PC-9 (cell line): ENCODE results near the gene PFAS. TPM values are rescaled to one million over a fixed set of nuclear protein-coding genes. Genes with fewer than 3 reads are reported as not detected.

Source experiments
- BruUV-seq: library from RNA; stranded (reverse); fragments of 400-500 nt; replicated peaks from 2 replicates; lab custom pipeline; 2021; lab: Mats Ljungman, UMichigan
- CTCF ChIA-PET: fragments of 300-600 bp; sonication (Branson Sonifier 250); formaldehyde crosslinking; loops from one replicate; lab custom pipeline; 2022; ENCODE audit warnings: antibody characterized with exemption; lab: Charles Lee
- POLR2A ChIA-PET: fragments of 300-600 bp; sonication (Branson Sonifier 250); formaldehyde crosslinking; loops from one replicate; lab custom pipeline; 2022; ENCODE audit warnings: antibody characterized with exemption; ENCODE audit not compliant: unreplicated experiment; lab: Charles Lee
- DNase-seq, 2 experiments: peaks; one replicate each; pipeline versions ENCODE4 v3.0.0 to v3.0.0-alpha.2; 2015 to 2022; ENCODE audit warnings: mixed read lengths in 1 of 2
- H2AFZ ChIP-seq: fragments of 200-600 bp; sonication (generic); 2 replicates; pipeline ENCODE4 v1.8.1; 2017; ENCODE audit warnings: antibody characterized with exemption
- H3F3A ChIP-seq: fragments of 200-600 bp; sonication (generic); 2 replicates; pipeline ENCODE4 v1.8.1; 2017; ENCODE audit warnings: antibody characterized with exemption, mild to moderate bottlenecking, low read depth; ENCODE audit not compliant: insufficient read depth
- H3K27ac ChIP-seq: fragments of 200-600 bp; sonication (generic); 2 replicates; pipeline ENCODE4 v1.6.1; 2016; ENCODE audit warnings: mixed run types
- H3K27me3 ChIP-seq: fragments of 200-600 bp; sonication (generic); 2 replicates; pipeline ENCODE4 v1.6.1; 2016; ENCODE audit warnings: low read depth, mixed run types; ENCODE audit not compliant: insufficient read depth
- H3K36me3 ChIP-seq: fragments of 200-600 bp; sonication (generic); 2 replicates; pipeline ENCODE4 v1.6.1; 2016; ENCODE audit warnings: low read depth, mixed run types
- H3K4me1 ChIP-seq: fragments of 200-600 bp; sonication (generic); replicated peaks from 2 replicates; pipeline ENCODE4 v1.6.1; 2016; ENCODE audit warnings: mixed run types; ENCODE audit not compliant: insufficient read depth
- H3K4me2 ChIP-seq: fragments of 200-600 bp; sonication (generic); 2 replicates; pipeline ENCODE4 v1.6.1; 2017; ENCODE audit warnings: mixed run types
- H3K4me3 ChIP-seq: fragments of 200-600 bp; sonication (generic); 2 replicates; pipeline ENCODE4 v1.6.1; 2016; ENCODE audit warnings: mixed run types
- H3K79me2 ChIP-seq: fragments of 200-600 bp; sonication (generic); 2 replicates; pipeline ENCODE4 v1.6.1; 2017; ENCODE audit warnings: low read depth, mixed run types
- H3K9me2 ChIP-seq: fragments of 200-600 bp; sonication (generic); 2 replicates; pipeline ENCODE4 v1.8.1; 2017; ENCODE audit warnings: mild to moderate bottlenecking; ENCODE audit not compliant: insufficient read depth
- H3K9me3 ChIP-seq: fragments of 200-600 bp; sonication (generic); 2 replicates; pipeline ENCODE4 v1.8.1; 2016; ENCODE audit warnings: low read depth; ENCODE audit not compliant: insufficient read depth
- H4K20me1 ChIP-seq: fragments of 200-600 bp; sonication (generic); 2 replicates; pipeline ENCODE4 v1.8.1; 2017; ENCODE audit not compliant: insufficient read depth
- CTCF ChIP-seq: fragments of 200-600 bp; sonication (generic); conservative IDR thresholded peaks from 2 replicates; pipeline ENCODE4 v1.6.1; 2017; ENCODE audit warnings: mixed run types, antibody characterized with exemption, mild to moderate bottlenecking, moderate library complexity
- EZH2 ChIP-seq: fragments of 200-600 bp; sonication (generic); IDR thresholded peaks from 2 replicates; pipeline ENCODE4 v1.8.0; 2017; ENCODE audit warnings: antibody characterized with exemption, low read depth
- intact Hi-C: fragments of 100-400 bp; cut with micrococcal nuclease; formaldehyde crosslinking; loops from one replicate; pipeline ENCODE4 v1.10.0; 2022; ENCODE audit not compliant: unreplicated experiment
- total RNA-seq: library from RNA; stranded (reverse); gene quantifications from 2 replicates; pipeline ENCODE4 v1.2.3, GENCODE V29; 2021

The PFAS gene
- total RNA-seq, 1 experiment from 2014 or later, result 68.2 TPM

- intact Hi-C loops, result no loop called here
These were observed 61.6 kb downstream of the PFAS start for GRCh38 chr17:8310601-8311123.

GRCh38 chr17:8311131-8311790 is 62.2 kb downstream of the PFAS start:
- intact Hi-C loops, result no loop called here
- BruUV-seq, result no TSS peak

More at GRCh38 chr17:8310601-8311123, 61.6 kb downstream of the PFAS start:
- CTCF ChIA-PET, result no interaction called here
- no peak overlapping the region for H3K4me3 ChIP-seq
- H3F3A ChIP-seq, result no peaks in the 10 kb centered on the region
- DNase-seq, result no peak
- H3K9me2 ChIP-seq, result no peaks in the 10 kb centered on the region
- no peaks in the 10 kb centered on the region for H3K9me3 ChIP-seq
- no peak overlapping the region for H3K27ac ChIP-seq
- H3K27me3 ChIP-seq, result peaks cover 23% of the 10 kb centered on the region
- no peaks in the 10 kb centered on the region for H3K4me1 ChIP-seq
- no peaks in the 10 kb centered on the region for H3K36me3 ChIP-seq
- no peaks in the 10 kb centered on the region for H4K20me1 ChIP-seq
- POLR2A ChIA-PET, result no interaction called here
- H2AFZ ChIP-seq, result no peak overlapping the region
- H3K4me2 ChIP-seq, result no peak overlapping the region
- BruUV-seq, result no TSS peak
- TF ChIP-seq CTCF (no peak), EZH2 (no peak)
- H3K79me2 ChIP-seq, result no peaks in the 10 kb centered on the region

GRCh38 chr17:8312251-8312650 is 63.2 kb downstream of the PFAS start:
- no peak overlapping the region for H2AFZ ChIP-seq
- ChIA-PET CTCF (no interaction called here), POLR2A (no interaction called here)
- DNase-seq, result no peak
- no peaks in the 10 kb centered on the region for H3K79me2 ChIP-seq
- intact Hi-C loops, result no loop called here
- H3K4me2 ChIP-seq, result no peak overlapping the region
- no TSS peak for BruUV-seq
- no peaks in the 10 kb centered on the region for H3K4me1 ChIP-seq
- TF ChIP-seq CTCF, result no peak
- no peak for TF ChIP-seq EZH2
- H3K27me3 ChIP-seq, result peaks cover 23% of the 10 kb centered on the region
- H3K4me3 ChIP-seq, result no peak overlapping the region
- no peaks in the 10 kb centered on the region for H3K9me2 ChIP-seq
- H3K36me3 ChIP-seq, result no peaks in the 10 kb centered on the region
- no peaks in the 10 kb centered on the region for H4K20me1 ChIP-seq
- H3K9me3 ChIP-seq, result no peaks in the 10 kb centered on the region
- H3K27ac ChIP-seq, result no peak overlapping the region
- no peaks in the 10 kb centered on the region for H3F3A ChIP-seq

More at GRCh38 chr17:8311131-8311790, 62.2 kb downstream of the PFAS start:
- H3K79me2 ChIP-seq, result no peaks in the 10 kb centered on the region
- H3K9me3 ChIP-seq, result no peaks in the 10 kb centered on the region
- H2AFZ ChIP-seq, result no peak overlapping the region
- H3K4me1 ChIP-seq, result no peaks in the 10 kb centered on the region
- H3K27me3 ChIP-seq, result peaks cover 23% of the 10 kb centered on the region
- DNase-seq, result no peak
- no peak overlapping the region for H3K4me3 ChIP-seq
- no peaks in the 10 kb centered on the region for H3F3A ChIP-seq
- no peak overlapping the region for H3K27ac ChIP-seq
- H3K9me2 ChIP-seq, result no peaks in the 10 kb centered on the region
- H4K20me1 ChIP-seq, result no peaks in the 10 kb centered on the region
- ChIA-PET POLR2A (no interaction called here), CTCF (no interaction called here)
- TF ChIP-seq CTCF (no peak), EZH2 (no peak)
- H3K4me2 ChIP-seq, result no peak overlapping the region
- no peaks in the 10 kb centered on the region for H3K36me3 ChIP-seq
